Suppressor macrophage treated with lipopolysaccharide for 1 hour (primary cell): ENCODE results near the gene S1PR3.

Source experiments
- DNase-seq, 3 donors: peaks; one replicate each; pipeline ENCODE4 v3.0.0-alpha.2; 2020 to 2022

Gene S1PR3

GRCh38 chr9:88969646-88970373, 21.5 kb upstream of the S1PR3 start:
- DNase-seq, result no peak

GRCh38 chr9:88971131-88971960, 19.9 kb upstream of the S1PR3 start:
- DNase-seq, result no peak

GRCh38 chr9:88972401-88972800, 18.9 kb upstream of the S1PR3 start:
- no peak for DNase-seq

GRCh38 chr9:88973281-88974045, 17.8 kb upstream of the S1PR3 start:
- no peak for DNase-seq

- no peak for DNase-seq
These were observed 16.6 kb upstream of the S1PR3 start for GRCh38 chr9:88974641-88975040.

GRCh38 chr9:88975966-88976889, 15.0 kb upstream of the S1PR3 start:
- DNase-seq, result peak; percentile 21 to 66 (median 54)

- DNase-seq, result no peak
These were observed 14.4 kb upstream of the S1PR3 start for GRCh38 chr9:88976890-88977257.

GRCh38 chr9:88978034-88978433, 13.2 kb upstream of the S1PR3 start:
- no peak for DNase-seq

GRCh38 chr9:88979021-88979420, 12.2 kb upstream of the S1PR3 start:
- DNase-seq, result no peak

GRCh38 chr9:88979791-88980190, 11.5 kb upstream of the S1PR3 start:
- no peak for DNase-seq

- DNase-seq, result no peak
These were observed 10.5 kb upstream of the S1PR3 start for GRCh38 chr9:88980740-88981203.

- DNase-seq, result no peak
These were observed 7.3 kb upstream of the S1PR3 start for GRCh38 chr9:88983865-88984542.

- DNase-seq, result no peak
These were observed 6.8 kb upstream of the S1PR3 start for GRCh38 chr9:88984543-88984883.

GRCh38 chr9:88985616-88986015, 5.7 kb upstream of the S1PR3 start:
- DNase-seq, result no peak

- DNase-seq, result no peak
These were observed 4.5 kb upstream of the S1PR3 start for GRCh38 chr9:88986776-88987175.

- no peak for DNase-seq
These were observed 3.6 kb upstream of the S1PR3 start for GRCh38 chr9:88987661-88988060.

GRCh38 chr9:88988796-88989641, 2.2 kb upstream of the S1PR3 start:
- DNase-seq, result peak; percentile 65 to 91 (median 87)

GRCh38 chr9:88990041-88990728, 1.1 kb upstream of the S1PR3 start:
- DNase-seq, result no peak

- DNase-seq, result no peak
These were observed 571 bp upstream of the S1PR3 start for GRCh38 chr9:88990729-88991065.

GRCh38 chr9:88992556-88992955, 1.3 kb downstream of the S1PR3 start:
- DNase-seq, result no peak
